Thoracic aorta (tissue), 2 donors: ENCODE results near the gene FAM228B. TPM values are rescaled to one million over a fixed set of nuclear protein-coding genes. Genes with fewer than 3 reads are reported as not detected.

ENCODE experiments used
- ATAC-seq: fragments of 150-250 bp; one replicate; pipeline ENCODE4 v1.8.0; 2017; ENCODE audit warnings: low read depth; ENCODE audit not compliant: insufficient number of reproducible peaks, low FRiP score
- DNase-seq: peaks from one replicate; pipeline ENCODE4 v3.0.0-alpha.2; 2020; ENCODE audit warnings: low spot score
- H3K27ac ChIP-seq, 2 donors: fragments of 200-600 bp; sonication (generic); 1 replicate in 1 of 2; 2 replicates in 1 of 2; pipeline ENCODE4 v1.5.1; 2016; ENCODE audit warnings: mild to moderate bottlenecking in 2 of 2, moderate library complexity in 2 of 2
- H3K27me3 ChIP-seq: fragments of 200-600 bp; sonication (generic); replicated peaks from 2 replicates; pipeline ENCODE4 v1.6.0; 2016; ENCODE audit warnings: mild to moderate bottlenecking; ENCODE audit not compliant: insufficient read depth
- H3K36me3 ChIP-seq: fragments of 200-600 bp; sonication (generic); one replicate; pipeline ENCODE4 v1.5.1; 2016
- H3K4me1 ChIP-seq, 2 donors: fragments of 200-600 bp; sonication (generic); 1 replicate in 1 of 2; 2 replicates in 1 of 2; pipeline versions ENCODE4 v1.5.1 to v1.6.0; 2016; ENCODE audit warnings: low read depth in 2 of 2, mild to moderate bottlenecking in 1 of 2; ENCODE audit not compliant: control insufficient read depth in 1 of 2
- H3K4me3 ChIP-seq: fragments of 200-600 bp; sonication (generic); 2 replicates; pipeline ENCODE4 v1.5.1; 2016; ENCODE audit warnings: mild to moderate bottlenecking
- H3K9me3 ChIP-seq: fragments of 200-600 bp; sonication (generic); 2 replicates; pipeline ENCODE4 v1.5.1; 2016
- total RNA-seq, 2 donors: library from RNA; depleted of rRNA; stranded (reverse); fragments of >200 nt; gene quantifications; one replicate each; pipeline versions ENCODE4 v1.1.0 to v1.2.3, GENCODE V29; 2016
- TF ChIP-seq, protein P1 (sequence below): fragments of 200-600 bp; sonication (generic); IDR thresholded peaks from one replicate; pipeline ENCODE4 v1.5.1; 2019; ENCODE audit warnings: antibody characterized with exemption

The FAM228B gene
- total RNA-seq, 2 donors from 2014 or later: 23.6 to 114 TPM

DNA sequence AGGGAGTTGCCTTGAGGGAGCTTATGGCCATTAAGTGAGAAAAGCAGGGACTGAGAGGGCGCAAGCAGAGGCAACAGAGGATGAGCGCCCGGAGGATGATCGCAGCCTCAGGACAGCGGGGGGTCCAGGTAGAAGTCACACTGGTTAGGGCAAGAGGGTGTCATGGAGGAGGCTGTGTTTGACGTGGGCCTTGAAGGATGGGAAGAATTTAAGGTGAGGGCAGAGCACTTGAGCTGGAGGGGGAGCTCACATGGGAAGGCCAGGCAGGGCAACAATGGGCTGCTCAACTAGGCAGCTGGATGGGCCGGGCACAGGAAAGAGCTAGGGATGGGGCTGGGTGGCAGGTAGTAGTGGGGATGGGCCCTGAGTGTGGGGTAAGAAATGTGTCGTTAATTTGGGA, 83.4 kb downstream of the FAM228B start:
- no peak overlapping the region for H3K27ac ChIP-seq
- no peaks in the 10 kb centered on the region for H3K27me3 ChIP-seq
- H3K4me3 ChIP-seq: no peak overlapping the region
- peaks cover 63% of the 10 kb centered on the region for H3K36me3 ChIP-seq
- DNase-seq (no peak), ATAC-seq (no peak)
- no peaks in the 10 kb centered on the region for H3K4me1 ChIP-seq
- H3K9me3 ChIP-seq: no peaks in the 10 kb centered on the region
- TF ChIP-seq, protein P1, sequence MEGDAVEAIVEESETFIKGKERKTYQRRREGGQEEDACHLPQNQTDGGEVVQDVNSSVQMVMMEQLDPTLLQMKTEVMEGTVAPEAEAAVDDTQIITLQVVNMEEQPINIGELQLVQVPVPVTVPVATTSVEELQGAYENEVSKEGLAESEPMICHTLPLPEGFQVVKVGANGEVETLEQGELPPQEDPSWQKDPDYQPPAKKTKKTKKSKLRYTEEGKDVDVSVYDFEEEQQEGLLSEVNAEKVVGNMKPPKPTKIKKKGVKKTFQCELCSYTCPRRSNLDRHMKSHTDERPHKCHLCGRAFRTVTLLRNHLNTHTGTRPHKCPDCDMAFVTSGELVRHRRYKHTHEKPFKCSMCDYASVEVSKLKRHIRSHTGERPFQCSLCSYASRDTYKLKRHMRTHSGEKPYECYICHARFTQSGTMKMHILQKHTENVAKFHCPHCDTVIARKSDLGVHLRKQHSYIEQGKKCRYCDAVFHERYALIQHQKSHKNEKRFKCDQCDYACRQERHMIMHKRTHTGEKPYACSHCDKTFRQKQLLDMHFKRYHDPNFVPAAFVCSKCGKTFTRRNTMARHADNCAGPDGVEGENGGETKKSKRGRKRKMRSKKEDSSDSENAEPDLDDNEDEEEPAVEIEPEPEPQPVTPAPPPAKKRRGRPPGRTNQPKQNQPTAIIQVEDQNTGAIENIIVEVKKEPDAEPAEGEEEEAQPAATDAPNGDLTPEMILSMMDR: no peak

DNA sequence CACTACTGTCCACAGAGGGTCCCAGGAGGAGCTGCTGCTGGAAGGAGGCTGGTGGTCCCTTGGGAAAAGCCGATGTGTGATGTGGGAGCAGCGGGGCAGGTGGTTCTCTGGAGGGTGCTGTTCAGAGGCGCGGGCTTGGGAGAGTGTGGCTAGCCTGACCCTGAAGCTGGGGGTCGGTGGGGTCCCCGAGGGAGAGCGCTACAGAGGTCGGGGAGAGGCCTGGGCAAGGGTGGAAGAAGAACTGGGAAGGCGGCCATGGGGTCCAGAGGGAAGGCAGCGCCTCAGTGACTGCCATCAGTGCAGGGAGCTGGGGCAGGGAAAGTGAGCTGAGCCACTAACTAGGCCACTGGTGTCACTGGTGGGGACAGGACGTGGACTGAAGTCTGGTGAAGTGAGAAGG, 84.1 kb downstream of the FAM228B start:
- no peaks in the 10 kb centered on the region for H3K27me3 ChIP-seq
- H3K27ac ChIP-seq: no peak overlapping the region
- no peak for ATAC-seq
- H3K9me3 ChIP-seq: no peaks in the 10 kb centered on the region
- peaks cover 65% of the 10 kb centered on the region for H3K36me3 ChIP-seq
- no peak overlapping the region for H3K4me3 ChIP-seq
- TF ChIP-seq, protein P1: no peak
- no peaks in the 10 kb centered on the region for H3K4me1 ChIP-seq
- DNase-seq: no peak

DNA sequence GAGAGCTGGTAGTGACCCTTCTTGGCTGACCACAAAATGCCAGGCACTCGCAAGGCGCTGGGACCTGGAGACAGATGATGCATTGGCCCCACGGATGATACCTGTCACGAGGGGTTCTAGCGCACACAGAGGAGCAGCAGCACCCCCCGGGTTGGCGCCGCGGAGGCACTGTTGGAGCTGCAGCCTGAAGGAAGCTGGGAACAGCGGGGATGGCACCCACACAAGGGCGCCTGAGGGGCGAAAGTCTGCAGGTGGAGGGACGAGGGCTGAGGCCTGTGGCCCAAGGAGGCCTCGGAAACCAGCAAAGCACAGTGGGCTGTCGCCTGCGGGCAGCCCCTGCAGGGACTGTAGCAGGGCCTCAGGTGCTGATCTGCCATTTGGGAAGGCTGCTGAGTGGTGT, 85.2 kb downstream of the FAM228B start:
- H3K9me3 ChIP-seq: no peaks in the 10 kb centered on the region
- peaks cover 60% of the 10 kb centered on the region for H3K36me3 ChIP-seq
- TF ChIP-seq, protein P1: no peak
- no peaks in the 10 kb centered on the region for H3K27me3 ChIP-seq
- DNase-seq (no peak), ATAC-seq (no peak)
- no peak overlapping the region for H3K4me3 ChIP-seq
- H3K27ac ChIP-seq: no peak overlapping the region
- no peaks in the 10 kb centered on the region for H3K4me1 ChIP-seq

DNA sequence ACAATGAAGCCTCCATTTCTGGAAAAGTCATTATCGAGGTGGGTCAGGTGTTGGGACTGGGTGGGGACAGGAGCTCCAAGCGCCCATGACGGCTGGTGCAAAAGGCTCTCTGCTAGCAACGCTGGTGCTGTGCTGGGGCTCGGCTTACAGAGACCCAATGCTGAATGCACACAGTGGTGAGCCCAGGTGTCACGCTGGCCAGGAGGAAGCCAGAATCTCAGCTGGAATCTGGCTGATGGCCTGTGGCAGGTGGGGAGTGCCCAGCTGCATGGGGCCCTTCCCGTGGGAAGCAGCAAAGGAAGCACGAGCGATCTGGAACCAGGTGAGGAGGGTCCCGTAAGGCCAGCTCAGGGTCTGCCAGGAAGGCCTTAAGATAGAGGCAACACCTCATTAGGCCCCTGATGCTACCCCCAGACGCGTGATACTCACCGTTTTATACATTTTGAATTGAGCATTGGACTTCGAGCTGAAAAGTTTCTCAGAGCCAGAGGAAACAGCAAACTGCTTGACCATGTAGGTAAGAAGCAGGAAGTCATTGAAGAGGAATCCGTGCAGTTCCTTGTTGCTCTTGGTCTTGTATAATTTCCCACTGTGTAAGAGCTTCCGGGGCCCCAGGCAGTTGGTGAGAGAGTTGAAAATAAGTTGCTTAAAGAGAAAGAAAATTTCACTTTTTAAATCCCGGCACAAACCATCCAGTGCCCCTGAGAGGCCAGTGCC, 86.3 kb downstream of the FAM228B start:
- peaks cover 49% of the 10 kb centered on the region for H3K36me3 ChIP-seq
- TF ChIP-seq, protein P1: no peak
- H3K27ac ChIP-seq: no peak overlapping the region
- ATAC-seq (no peak), DNase-seq (no peak)
- no peaks in the 10 kb centered on the region for H3K9me3 ChIP-seq
- no peak overlapping the region for H3K4me3 ChIP-seq
- no peaks in the 10 kb centered on the region for H3K4me1 ChIP-seq
- H3K27me3 ChIP-seq: no peaks in the 10 kb centered on the region

DNA sequence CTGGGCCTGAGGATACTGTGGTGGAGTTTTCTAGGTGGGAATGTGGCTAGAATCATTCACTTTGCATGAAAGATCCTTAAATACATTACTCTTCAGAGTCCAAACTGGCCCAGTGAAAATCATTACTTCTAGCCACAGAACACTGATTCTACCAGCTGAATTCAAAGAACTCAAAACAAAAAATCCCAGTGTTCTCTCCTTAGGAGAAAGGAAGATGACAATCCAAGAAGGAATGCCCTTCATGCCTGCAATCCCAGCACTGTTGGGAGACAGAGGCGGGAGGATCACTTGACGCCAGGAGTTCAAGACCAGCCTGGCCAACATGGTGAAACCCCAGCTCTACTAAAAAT, 86.8 kb downstream of the FAM228B start:
- no peak for ATAC-seq
- H3K36me3 ChIP-seq: peaks cover 47% of the 10 kb centered on the region
- TF ChIP-seq, protein P1: no peak

More for the DNA sequence above, 86.8 kb downstream of the FAM228B start:
- no peaks in the 10 kb centered on the region for H3K27me3 ChIP-seq
- no peak overlapping the region for H3K4me3 ChIP-seq
- H3K4me1 ChIP-seq: no peaks in the 10 kb centered on the region
- no peak overlapping the region for H3K27ac ChIP-seq
- H3K9me3 ChIP-seq: no peaks in the 10 kb centered on the region
- DNase-seq: no peak
